K562 (cell line): ENCODE measurements around the gene SOAT1. TPM values are rescaled to one million over a fixed set of nuclear protein-coding genes. Genes with fewer than 3 reads are reported as not detected.
A peak's percentile ranks its signal among the peaks of the same experiment; 100 is the strongest.

ENCODE experiments used
- CHD4 ChIP-seq: fragments of 200-600 bp; sonication (generic); IDR thresholded peaks from 3 replicates; pipeline ENCODE4 v1.6.1; 2012; ENCODE audit warnings: low read depth, mild to moderate bottlenecking, mixed read lengths, low read length, inconsistent platforms; ENCODE audit not compliant: insufficient read depth, insufficient replicate concordance, poor library complexity, severe bottlenecking
- FOXA3 ChIP-seq, 2 experiments: fragments of 450-650 bp in 1 of 2; sonication (generic) in 1 of 2; formaldehyde crosslinking; IDR thresholded peaks in 1 of 2; conservative IDR thresholded peaks in 1 of 2; 2 replicates each; pipeline versions ENCODE4 v1.4.0 to v1.8.0; 2020 to 2022; ENCODE audit warnings: mild to moderate bottlenecking in 2 of 2, missing genetic modification reagents in 1 of 2
- FOXJ2 ChIP-seq: fragments of 200-800 bp; sonication (Bioruptor generic); IDR thresholded peaks from 2 replicates; pipeline ENCODE4 v1.6.1; 2016; ENCODE audit warnings: missing genetic modification characterization, missing compliant biosample characterization
- GABPA ChIP-seq: fragments of 200-800 bp; sonication (Bioruptor generic); conservative IDR thresholded peaks from 2 replicates; pipeline ENCODE4 v1.6.1; 2016; ENCODE audit warnings: low read depth, missing genetic modification characterization, missing compliant biosample characterization
- GATAD2A ChIP-seq: fragments of 450-650 bp; IDR thresholded peaks from 2 replicates; pipeline ENCODE4 v1.6.1; 2017
- KAT8 ChIP-seq: fragments of 450-650 bp; IDR thresholded peaks from 2 replicates; pipeline ENCODE4 v1.6.1; 2016; ENCODE audit warnings: low read depth, mild to moderate bottlenecking
- PKNOX1 ChIP-seq: fragments of 450-650 bp; IDR thresholded peaks from 2 replicates; pipeline ENCODE4 v1.6.1; 2016
- TFAP4 ChIP-seq: sonication (generic); formaldehyde crosslinking; IDR thresholded peaks from 2 replicates; pipeline ENCODE4 v1.8.0; 2022; ENCODE audit warnings: missing genetic modification reagents, mild to moderate bottlenecking, moderate library complexity, borderline replicate concordance
- TRIM25 ChIP-seq: fragments of 450-650 bp; IDR thresholded peaks from 2 replicates; pipeline ENCODE4 v1.7.0; 2016; ENCODE audit warnings: borderline replicate concordance
- YY1 ChIP-seq, 3 experiments: IDR thresholded peaks; 2 replicates each; pipeline ENCODE4 v1.6.1; 2011; ENCODE audit warnings: low read length in 2 of 3, mild to moderate bottlenecking in 2 of 3, moderate library complexity in 2 of 3, borderline replicate concordance in 1 of 3, control low read depth in 1 of 3, low read depth in 1 of 3; ENCODE audit not compliant: insufficient read depth in 3 of 3, insufficient replicate concordance in 2 of 3, control insufficient read depth in 1 of 3, insufficient read length in 1 of 3; ENCODE audit errors: extremely low read depth in 1 of 3
- ZBTB1 ChIP-seq: sonication (generic); formaldehyde crosslinking; IDR thresholded peaks from 2 replicates; pipeline ENCODE4 v1.8.1; 2023; ENCODE audit warnings: missing genetic modification reagents, low read depth, mild to moderate bottlenecking, borderline replicate concordance
- polyA plus RNA-seq, 8 experiments: library from polyadenylated mRNA; depleted of rRNA in 4 of 8; stranded (reverse) in 5 of 8; unstranded in 3 of 8; fragments of >200 nt; fragmentation: Nextera tagmentation in 2 of 8; fragmentation: Illumina TruSeq in 1 of 8; extraction: Ambion mirVana in 2 of 8; extraction: Trizol in 1 of 8; gene quantifications; 2 replicates each; pipeline versions ENCODE4 v1.2.1 to v1.2.3, GENCODE V29; 2011 to 2014; ENCODE audit warnings: inconsistent platforms in 1 of 8, missing spikeins in 1 of 8
- total RNA-seq, 7 experiments: library from RNA; depleted of rRNA in 6 of 7; stranded (reverse); fragments of >200 nt in 6 of 7; fragmentation: Illumina TruSeq in 2 of 7; extraction: Trizol in 2 of 7; gene quantifications; 2 replicates each; pipeline versions ENCODE4 v1.2.1 to v1.2.3, GENCODE V29; 2011 to 2021; ENCODE audit warnings: low replicate concordance in 1 of 7

SOAT1 gene
- total and polyA plus RNA-seq, 9 of the 15 experiments (the other 6 are each of a cell fraction or from before 2014, with no cell fraction given): 5.5 to 29.1 (median 17.3) TPM

DNA sequence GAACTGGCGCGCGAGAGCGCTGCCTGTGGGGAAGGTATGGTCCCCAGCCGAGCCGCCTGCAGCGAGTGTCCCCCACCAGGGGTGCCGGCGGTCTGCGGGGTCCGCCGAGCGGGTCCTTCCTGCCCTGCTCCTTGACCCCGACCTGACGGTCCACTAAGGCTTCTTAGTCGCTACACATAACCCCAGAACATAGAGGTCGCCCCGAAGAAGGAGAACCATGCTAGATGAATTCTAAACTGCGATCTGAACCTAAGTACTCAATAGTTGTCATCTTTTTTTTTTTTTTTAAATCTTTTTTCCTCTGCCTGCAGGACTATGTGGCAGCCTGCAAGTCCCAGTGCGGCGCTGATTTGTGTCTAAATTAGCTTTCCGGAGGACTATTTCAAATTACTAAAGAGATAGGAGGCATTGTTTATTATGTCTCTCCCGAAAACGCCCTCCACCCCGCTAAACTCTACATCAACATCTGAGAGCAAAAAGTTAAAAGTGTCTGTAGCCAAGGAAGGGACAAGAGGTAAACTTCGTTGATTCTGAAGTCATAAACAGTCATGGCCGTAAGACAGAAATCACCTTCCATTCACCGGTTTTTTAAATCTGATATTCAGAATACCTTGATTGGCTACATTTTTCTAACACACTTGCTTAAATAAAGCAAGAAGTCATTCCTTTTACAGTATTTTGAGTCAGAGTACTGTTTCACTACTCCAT is 72.7 kb downstream of the SOAT1 start (continued):
- TF ChIP-seq PKNOX1 (no peak), GATAD2A (no peak), ZBTB1 (CRISPR knock-in tag) (peak; percentile 45; the same call in 1 of the 2 replicates), GABPA (tag) (peak; percentile 55), YY1 (IDR thresholded peaks at IDR 0.05; ENCODE audit: borderline replicate concordance in 1 of 3, control insufficient read depth in 1 of 3, extremely low read depth in 1 of 3, insufficient read depth in 3 of 3, insufficient read length in 1 of 3, insufficient replicate concordance in 2 of 3, low read depth in 1 of 3, low read length in 2 of 3) (peak in 1 of 3 experiments; percentile 5), TRIM25 (no peak), FOXJ2 (tag) (0 out of 2 replicates have a peak, but pooled peaks have one; percentile 3), FOXA3 (CRISPR knock-in tag; conservative IDR thresholded peaks at IDR 0.05 in 1 of 2, IDR thresholded peaks at IDR 0.05 in 1 of 2) (0 out of 4 replicates have a peak, but pooled peaks of 1 of the 2 experiments have one; percentile 3), TFAP4 (CRISPR knock-in tag) (0 out of 2 replicates have a peak, but pooled peaks have one; percentile 21), CHD4 (peak; percentile 15), KAT8 (no peak)
